Ecto neural progenitor cell (in vitro differentiated cells): ENCODE results near the gene FTCD.
A peak's percentile ranks its signal among the peaks of the same experiment; 100 is the strongest.
"Not testable (repeated sequence)": the region's sequence is repeated elsewhere in the genome, so short reads cannot be mapped to it uniquely, and the experiment has no call there.

Source experiments
- DNase-seq: peaks from one replicate; pipeline ENCODE4 v3.0.0-alpha.2; 2018; ENCODE audit warnings: low spot score

The FTCD gene

DNA sequence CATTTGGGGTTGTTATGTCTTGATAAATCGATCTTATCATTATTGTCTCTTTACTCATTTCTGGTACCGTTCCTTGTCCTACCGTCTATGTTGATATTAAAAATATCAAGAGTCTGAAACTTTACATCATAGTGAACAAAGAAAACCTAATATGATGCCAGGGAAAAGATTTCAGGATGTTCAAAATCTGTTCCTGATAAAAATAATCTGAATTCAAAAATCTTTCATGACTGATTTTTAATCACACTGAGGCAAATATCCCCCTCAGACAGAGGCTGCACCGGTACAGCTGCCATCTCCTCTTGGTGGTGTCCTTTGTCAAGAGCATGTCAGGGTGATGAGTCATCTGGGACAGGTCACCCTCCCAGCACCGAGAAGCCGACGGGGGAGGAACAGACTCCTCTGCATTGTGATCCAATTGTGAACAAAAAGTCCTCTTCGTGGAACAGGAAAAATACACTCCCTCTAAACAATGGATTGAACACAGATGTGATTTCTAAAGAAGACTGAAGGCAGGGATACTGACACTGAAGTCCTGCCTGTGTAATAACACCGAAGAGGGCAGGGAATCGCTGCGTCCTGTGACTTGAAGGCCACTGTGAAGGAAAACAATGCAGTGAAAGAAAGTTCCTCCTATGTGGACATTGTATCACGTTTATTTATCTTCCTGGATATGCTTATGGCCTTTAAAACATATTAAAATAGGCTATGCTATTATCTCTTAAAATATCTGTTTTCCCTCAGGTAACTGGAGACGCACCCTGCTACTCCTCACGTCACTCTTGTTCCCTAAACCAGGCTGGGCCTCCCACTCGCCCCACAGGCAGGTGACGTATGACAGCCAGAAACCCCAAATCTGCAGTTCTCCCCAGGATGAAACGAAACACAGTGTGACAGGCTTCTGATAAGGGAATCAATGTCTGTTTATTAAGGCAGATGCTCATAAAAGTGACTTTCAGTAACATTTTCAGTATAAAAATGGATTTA, 33.1 kb upstream of the FTCD start:
- no peak for DNase-seq

DNA sequence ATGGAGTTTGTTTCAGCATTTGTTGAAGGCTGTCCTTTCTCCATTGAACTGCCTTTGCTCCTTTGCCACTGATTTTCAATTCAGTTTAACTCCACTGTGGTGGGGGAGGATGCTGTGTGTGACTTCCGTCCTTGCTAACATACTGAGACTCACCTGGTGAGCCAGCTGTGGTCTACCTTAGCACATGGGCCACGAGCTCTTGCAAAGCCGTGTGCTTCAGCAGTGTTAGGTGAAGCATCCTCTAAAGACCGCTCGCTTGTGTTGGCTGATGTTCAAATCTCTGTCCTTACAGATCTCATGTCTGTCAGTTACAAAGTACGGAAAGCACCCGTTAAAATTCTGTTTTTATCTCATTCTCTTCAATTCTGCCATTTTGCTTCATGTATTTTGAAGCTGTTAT, 32.4 kb upstream of the FTCD start:
- no peak for DNase-seq

DNA sequence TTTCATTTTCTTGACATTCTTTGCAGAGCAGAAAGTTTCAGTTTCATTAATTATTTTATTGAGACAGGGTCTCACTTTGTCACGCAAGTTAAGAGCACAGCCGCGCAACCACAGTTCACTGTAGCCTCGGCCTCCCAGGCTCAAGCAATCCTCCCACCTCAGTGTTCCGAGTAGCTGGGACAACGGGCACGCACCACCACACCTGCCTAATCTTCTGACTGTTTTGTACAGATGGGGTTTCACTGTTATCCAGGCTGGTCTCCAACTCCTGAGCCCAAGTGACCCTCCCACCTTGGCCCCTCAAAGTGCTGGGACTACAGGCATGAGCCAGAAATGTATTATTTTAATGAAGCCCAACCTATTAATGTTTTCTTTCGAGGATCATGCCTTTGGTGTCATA, 31.9 kb upstream of the FTCD start:
- no peak for DNase-seq

DNA sequence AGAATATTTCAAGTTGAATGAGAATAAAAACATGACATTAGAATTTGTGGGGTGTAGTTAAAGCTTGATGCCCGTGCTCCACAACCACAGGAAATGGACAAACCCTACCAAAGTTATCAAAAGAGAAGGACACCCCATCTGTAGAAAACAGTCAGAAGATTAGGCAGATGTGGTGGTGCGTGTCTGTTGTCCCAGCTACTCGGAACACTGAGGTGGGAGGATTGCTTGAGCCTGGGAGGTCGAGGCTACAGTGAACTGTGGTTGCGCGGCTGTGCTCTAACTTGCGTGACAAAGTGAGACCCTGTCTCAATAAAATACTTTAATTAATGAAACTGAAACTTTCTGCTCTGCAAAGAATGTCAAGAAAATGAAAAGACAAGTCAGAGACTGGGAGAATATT, 30.3 kb upstream of the FTCD start:
- no peak for DNase-seq

DNA sequence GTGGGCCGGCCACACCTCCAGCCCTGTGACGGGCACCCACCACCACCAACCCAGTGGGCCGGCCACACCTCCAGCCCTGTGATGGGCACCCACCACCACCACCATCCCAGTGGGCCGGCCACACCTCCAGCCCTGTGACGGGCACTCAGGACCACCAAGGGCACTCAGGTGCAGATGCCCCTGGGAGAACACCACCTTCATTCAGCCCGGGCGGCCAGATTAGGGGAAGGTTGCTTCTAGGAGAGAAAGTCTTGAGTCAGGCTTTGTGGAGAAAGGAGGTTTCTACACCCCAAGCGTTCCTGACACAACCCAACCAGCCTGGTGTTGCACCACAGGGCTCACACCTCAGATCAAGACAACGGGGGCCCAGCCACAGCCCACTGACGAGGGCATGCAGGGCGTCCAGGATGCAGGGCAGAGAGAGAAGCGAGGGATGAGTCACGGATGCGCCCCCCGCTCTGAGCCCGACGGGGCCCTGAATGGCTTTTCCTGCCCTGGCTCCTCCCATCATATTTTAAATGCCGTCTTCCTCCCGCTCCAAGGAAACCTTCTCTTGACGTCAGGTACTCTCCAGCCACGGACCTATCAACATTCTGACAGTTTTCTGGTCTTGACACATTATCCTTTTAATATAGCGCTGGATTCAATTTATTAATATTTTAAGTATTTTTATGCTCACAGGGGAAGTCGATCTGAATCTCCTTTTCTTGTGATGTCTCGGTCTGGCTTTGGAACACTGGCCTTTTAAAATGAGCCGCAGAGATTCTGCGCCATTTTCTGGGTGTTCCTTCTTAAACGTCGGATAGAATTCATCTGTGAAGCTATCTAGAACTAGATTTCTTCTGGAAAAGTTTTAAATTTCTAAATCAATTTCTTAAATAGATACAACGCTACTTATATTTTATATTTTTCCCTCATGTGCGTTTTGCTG, 29.5 kb upstream of the FTCD start:
- DNase-seq, result peak; percentile 90

DNA sequence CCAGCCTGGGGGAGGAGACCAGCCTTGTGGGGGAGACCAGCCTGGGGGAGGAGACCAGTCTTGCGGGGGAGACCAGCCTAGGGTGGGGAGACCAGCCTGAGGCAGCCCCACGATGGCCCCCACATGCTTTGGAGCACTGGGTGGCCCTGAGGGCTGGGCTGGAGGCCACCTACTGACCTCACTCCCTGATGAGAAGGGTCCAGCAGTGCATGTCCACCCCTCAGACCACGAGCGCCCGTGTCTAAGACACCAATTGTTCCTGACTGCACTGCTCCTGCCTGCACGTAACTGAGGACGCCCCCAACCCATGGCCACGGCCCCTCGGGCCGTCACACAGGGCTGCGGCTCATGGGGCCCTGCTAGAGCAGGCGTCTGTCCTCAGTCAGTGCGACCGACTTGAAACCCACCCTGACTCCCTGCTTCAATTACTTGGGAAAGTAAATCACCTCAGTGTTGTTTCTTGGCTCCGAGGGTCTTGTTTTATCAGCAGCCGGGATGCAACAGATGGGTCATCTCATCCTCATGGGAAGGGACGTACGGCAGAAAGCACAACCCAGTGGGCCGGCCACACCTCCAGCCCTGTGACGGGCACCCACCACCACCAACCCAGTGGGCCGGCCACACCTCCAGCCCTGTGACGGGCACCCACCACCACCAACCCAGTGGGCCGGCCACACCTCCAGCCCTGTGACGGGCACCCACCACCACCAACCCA, 28.7 kb upstream of the FTCD start, which contains the start of gene SPATC1L:
Gene SPATC1L (minus strand): TSS at position 550 of the 715 bp plus-strand sequence. CDS start 1,643 bp downstream, outside the sequence.
- peak; percentile 76 for DNase-seq

DNA sequence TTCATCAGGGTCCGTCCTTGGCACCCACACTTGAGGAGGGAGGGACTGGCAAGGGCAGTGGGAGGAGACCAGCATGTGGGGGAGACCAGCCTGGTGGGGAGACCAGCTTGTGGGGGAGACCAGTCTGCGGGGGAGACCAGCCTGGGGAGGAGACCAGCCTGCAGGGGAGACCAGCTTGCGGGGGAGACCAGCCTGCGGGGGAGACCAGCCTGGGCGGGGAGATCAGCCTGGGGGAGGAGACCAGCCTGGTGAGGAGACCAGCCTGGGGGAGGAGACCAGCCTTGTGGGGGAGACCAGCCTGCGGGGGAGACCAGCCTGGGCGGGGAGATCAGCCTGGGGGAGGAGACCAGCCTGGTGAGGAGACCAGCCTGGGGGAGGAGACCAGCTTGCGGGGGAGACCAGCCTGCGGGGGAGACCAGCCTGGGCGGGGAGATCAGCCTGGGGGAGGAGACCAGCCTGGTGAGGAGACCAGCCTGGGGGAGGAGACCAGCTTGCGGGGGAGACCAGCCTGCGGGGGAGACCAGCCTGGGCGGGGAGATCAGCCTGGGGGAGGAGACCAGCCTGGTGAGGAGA, 28.0 kb upstream of the FTCD start:
- not testable (repeated sequence) for DNase-seq

DNA sequence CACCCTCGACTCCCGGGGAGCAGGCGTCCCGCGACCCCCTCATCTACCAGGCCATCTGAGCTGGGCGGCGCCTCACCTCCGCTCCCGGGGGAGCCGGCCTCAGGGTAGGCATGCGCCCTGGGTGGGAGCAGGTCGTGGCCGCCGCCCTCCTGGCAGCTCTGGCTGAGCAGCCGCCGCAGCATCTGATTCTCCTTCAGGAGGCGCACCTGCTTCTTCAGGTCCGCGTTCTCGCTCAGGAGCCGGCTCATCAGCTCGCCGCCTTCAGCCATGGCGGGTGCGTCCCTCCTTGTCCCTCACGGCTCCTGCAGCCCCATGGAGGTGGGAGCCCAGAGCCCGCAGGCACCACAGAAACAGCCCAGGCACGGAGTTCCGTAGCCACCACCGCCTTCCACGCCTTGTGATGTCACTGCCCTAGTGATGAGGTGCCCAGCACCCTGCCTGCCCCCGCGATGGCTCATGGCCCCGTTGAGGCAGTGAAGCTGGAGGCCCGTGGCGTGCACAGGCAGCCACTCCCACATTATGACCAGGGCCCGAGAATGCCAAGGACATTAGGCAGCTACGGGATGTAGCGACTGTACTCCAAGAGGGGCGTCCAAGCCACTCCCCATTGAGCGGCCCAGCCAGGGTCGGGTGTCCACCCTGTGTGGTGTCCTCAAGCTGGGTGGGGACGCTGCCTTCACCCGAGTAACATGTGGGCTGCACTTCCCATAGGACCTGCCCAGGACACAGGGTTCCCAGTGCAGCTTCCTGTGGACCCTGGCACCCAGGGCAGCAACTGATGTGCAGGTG, 27.4 kb upstream of the FTCD start:
- DNase-seq, result peak; percentile 48

DNA sequence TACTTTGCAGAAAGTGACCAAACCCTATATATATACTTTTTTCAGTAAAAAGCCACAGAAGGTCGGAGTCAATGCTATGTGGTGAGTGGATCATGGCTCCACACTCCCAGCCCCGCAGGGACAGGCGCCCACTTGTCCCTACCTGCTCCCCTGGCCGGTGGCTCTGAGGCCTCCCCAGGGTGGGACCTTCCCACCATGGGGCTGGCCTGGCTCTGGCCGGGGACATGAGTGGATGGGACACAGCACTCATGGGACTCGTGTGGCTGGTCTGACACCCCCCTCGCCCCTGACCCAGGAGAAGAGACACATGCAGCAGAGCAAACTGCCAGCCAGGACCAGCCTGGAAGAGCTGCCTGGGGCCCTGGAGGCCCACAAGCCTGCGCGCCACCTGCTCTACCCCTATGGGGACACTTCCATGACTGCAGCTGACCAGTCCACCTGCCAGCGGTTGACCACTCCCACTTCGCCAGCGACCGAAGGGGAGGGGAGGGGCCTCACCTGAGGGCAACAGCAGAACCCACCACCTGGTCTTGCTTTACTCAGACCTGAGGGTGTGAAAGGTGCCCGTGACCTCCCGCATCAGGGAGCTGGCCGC, 26.7 kb upstream of the FTCD start:
- DNase-seq, result peak; percentile 43

DNA sequence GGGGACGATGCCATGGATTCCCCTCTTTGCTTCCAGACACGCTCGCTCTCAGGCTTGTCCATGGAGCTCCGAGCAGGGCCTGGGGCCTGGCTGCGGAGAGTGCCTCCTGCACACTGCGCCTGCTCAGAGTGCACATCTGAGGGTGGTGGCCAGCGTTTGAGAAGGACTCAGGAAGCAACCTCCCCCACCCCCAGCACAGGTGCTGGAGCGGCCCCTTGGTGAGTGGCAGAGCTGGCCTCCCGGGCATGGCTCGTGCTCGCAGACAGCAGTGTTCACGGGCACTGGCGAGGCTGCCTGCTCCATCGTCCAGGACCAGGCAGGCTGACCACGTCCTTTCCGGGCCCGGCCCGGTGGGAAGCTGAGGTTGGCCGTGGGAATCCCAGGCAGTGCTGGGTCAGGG, 26.1 kb upstream of the FTCD start:
- no peak for DNase-seq

DNA sequence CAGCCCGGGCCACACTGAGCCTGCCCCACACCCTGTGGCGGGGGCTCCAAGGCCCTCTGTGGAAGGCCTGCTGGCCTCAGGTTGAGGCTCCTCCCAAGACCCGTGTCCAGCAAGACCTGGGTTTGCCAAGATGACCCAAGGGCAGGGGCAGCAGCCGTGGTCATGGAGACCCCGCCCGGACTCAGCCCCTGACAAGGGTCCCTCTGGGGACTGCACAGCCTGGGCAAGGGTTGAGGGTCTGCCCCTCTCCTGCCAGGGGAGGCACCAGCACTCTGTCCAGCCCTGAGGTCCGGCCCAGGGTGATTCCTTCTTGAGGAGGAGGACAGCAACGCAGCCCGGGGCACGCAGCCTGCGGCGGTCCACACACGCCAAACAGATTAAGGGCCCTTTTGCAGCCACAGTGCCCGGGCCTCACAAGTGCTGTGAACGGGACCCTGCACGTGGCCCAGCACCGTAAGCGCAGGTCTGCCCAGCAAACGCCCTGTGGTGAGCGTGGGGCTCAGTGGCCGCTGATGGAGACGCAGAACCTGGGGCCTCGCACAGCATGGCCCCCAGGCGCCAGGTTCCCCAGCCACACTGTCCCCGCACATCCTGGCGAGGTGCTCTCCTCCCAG, 25.5 kb upstream of the FTCD start:
- no peak for DNase-seq

DNA sequence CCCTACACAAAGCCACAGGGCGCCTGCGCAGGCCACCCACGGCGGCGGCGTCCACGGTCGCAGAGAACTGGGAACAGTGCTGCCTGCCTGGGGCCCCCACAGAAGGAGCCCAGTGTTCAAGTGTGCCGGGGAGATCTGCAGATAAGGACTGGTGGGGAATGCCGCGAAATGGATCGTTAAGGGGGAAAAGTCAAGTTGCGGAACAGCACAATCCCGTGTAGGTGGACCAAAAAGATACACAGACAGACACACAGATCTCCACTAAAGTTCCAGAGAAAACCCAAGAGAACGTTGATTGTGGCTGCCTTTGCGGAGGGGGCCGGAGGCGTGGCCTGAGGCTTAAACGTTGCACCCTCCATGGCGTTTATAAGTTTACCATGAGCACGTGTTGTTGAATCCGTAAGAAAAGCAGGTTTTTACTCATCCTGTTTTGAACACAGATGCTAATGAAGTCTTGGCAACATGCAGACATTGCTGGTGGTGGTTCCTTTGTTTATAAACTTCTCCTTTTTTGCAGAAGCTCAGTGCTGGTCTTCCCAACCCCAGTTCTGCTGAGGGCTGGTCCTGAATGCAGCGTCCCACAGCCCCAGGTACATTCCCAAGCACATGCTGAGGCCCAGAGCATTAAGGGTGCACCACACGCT, 24.8 kb upstream of the FTCD start:
- DNase-seq, result no peak

DNA sequence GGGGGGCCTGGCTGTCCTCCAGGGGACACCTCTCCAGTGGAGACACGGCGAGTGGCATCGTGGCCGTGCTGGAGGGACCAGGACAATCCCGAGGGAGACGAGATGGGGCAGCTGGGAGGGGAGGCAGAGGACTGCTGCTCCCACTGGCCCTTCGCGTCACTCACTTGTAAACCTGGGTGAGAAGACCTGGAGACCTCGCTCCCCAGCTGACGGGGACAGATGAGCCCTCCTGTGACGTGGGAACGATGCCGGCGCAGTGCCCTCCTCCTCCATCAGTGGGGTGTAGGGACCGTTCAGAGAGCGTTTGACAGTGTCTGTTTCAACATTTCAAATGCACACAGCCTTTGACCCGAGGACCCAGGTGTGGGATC, 24.3 kb upstream of the FTCD start:
- DNase-seq, result peak; percentile 45

DNA sequence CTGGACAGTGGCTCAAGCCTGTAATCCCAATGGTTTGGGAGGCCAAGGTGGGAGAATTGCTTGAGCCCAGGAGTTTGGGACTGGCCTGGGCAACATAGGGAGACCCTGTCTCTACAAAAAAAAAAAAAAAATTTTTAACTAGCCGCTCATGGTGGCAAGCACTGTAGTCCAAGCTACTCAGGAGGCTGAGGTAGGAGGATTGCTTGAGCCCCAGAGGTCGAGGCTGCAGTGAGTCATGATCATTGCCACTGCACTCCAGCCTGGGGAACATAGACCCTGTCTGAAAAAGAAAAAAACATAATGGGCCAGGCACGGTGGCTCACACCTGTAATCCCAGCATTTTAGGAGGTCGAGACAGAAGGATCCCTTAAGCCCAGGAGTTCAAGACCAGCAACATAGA, 23.6 kb upstream of the FTCD start:
- DNase-seq, result no peak

DNA sequence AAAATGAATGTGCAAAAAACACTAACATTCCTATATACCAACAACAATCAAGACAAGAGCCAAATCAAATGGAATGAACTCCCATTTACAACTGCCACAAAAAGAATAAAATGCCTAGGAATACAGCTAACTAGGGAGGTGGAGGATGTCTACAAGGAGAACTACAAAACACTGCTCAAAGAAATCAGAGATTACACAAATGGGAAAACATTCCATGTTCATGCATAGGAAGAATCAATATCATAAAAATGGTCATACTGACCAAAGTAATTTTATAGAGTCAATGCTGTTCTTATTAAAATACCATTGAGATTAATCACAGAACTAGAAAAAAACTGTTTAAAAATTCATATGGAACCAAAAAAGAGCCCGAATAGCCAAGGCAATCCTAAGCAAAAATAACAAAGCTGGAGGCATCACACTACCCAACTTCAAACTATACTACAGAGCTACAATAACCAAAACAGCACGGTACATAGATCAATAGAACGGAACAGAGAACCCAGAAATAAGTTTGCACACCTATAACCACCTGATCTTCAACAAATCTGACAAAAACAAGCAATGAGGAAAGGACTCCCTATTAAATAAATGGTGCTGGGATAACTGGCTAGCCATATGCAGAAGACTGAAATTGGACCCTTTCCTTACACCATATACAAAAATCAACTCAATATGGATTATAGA, 21.2 kb upstream of the FTCD start:
- not testable (repeated sequence) for DNase-seq

DNA sequence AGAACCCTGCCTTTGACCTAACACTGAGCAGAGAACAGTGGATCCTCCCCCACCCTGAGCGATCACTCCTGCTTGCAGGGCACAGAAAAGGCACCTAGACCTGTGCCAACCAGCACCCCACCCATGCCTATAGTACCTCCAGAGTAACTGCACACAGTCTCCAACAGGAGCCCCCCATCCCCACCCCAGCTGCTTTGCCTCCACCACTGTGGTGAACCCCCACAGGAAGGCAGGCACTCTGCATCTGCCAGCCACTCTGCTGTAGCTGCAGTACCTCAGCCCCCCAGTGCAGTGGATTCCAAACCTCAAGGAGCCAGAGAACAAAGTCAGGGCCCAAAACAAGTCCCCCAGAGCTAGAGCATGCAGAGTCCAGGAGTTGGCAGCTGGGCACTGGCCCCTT, 18.2 kb upstream of the FTCD start:
- peak; percentile 30 for DNase-seq

DNA sequence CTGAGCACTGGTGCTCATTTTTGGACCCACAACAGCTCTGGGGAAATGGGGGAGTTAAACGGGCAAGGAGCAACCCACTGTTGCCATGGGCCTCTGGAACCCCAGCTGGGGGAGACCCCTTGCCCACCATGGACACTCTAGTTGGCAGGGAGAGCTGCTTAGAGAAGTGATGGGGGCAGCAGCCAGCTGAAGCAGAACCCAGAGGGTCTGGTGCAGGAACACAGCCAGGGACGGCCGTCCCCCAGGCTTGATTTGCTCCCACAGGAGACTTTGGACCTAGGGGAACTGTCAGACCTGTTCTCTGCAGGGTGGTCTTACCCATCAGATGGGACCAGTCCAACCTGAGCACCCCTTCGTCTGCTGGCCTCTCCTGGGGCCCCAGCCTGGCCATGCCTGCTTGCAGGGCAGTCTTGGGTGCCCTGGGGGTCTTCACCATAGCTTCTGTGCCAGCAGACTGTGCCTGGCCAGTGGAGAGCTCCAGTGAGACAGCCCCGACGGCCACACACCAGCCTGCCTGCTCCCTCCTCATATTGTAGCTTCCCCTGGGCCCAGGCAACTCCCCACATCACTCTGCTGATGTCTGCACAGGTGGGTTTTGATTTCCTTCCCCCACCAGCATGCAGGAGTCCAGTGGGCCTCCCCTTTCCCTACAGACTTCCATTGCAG, 17.6 kb upstream of the FTCD start:
- DNase-seq, result peak; percentile 24
